ENCODE results near the gene ADAP1. TPM values are rescaled to one million over a fixed set of nuclear protein-coding genes. Genes with fewer than 3 reads are reported as not detected.
A peak's percentile ranks its signal among the peaks of the same experiment; 100 is the strongest.

The ADAP1 gene
- total RNA-seq, 6 experiments from 2014 or later, result 1.4 to 4.2 (median 2.7) TPM

GRCh38 chr7:979886-980571 is 25.5 kb upstream of the ADAP1 start:
- Histone ChIP-seq H3K4me1 (peaks cover 0 to 21% (median 6%) of the 10 kb centered on the region in 4 donors), H3K4me3 (no peak overlapping the region), H3K36me3 (no peaks in the 10 kb centered on the region), H3K27ac (no peak overlapping the region), H3K27me3 (no peaks in the 10 kb centered on the region), H3K9me3 (no peaks in the 10 kb centered on the region)
- no peak for DNase-seq
- WGBS (ENCODE audit: insufficient coverage, low coverage, low lambda C conversion rate, missing lambda C conversion rate), result 66% methylated on average over 8 of the region's 15 CpGs
- ATAC-seq, result no peak
- TF ChIP-seq POLR2A (IDR thresholded peaks at IDR 0.05) (no peak), CTCF (IDR thresholded peaks at IDR 0.05) (no peak)
- intact Hi-C loops (cut with DNase I), result no loop called here

GRCh38 chr7:979151-979550 is 24.7 kb upstream of the ADAP1 start:
- no peak overlapping the region for H3K4me3 ChIP-seq
- intact Hi-C loops (cut with DNase I), result no loop called here
- ATAC-seq (no peak), DNase-seq (no peak)
- H3K9me3 ChIP-seq, result no peaks in the 10 kb centered on the region
- WGBS (ENCODE audit: insufficient coverage, low coverage, low lambda C conversion rate, missing lambda C conversion rate), result 86% methylated on average over 16 of the region's 16 CpGs
- no peaks in the 10 kb centered on the region for H3K27me3 ChIP-seq
- TF ChIP-seq CTCF (IDR thresholded peaks at IDR 0.05) (no peak), POLR2A (IDR thresholded peaks at IDR 0.05) (no peak)
- H3K4me1 ChIP-seq, result peaks cover 0 to 24% (median 6%) of the 10 kb centered on the region in 4 donors
- no peaks in the 10 kb centered on the region for H3K36me3 ChIP-seq
- no peak overlapping the region for H3K27ac ChIP-seq

GRCh38 chr7:978416-979091 is 24.1 kb upstream of the ADAP1 start:
- Histone ChIP-seq H3K4me3 (no peak overlapping the region), H3K27ac (peak overlapping the region in 1 of 3 donors; percentile 60), H3K27me3 (no peaks in the 10 kb centered on the region), H3K36me3 (no peaks in the 10 kb centered on the region), H3K9me3 (no peaks in the 10 kb centered on the region), H3K4me1 (peaks cover 0 to 30% (median 8%) of the 10 kb centered on the region in 4 donors)
- ATAC-seq, result no peak
- intact Hi-C loops (cut with DNase I), result no loop called here
- no peak for DNase-seq
- WGBS (ENCODE audit: insufficient coverage, low coverage, low lambda C conversion rate, missing lambda C conversion rate), result 91% methylated on average over 4 of the region's 24 CpGs
- no peak for TF ChIP-seq CTCF (IDR thresholded peaks at IDR 0.05)
- TF ChIP-seq POLR2A (IDR thresholded peaks at IDR 0.05), result no peak

- TF ChIP-seq POLR2A (IDR thresholded peaks at IDR 0.05), result no peak
- TF ChIP-seq CTCF (IDR thresholded peaks at IDR 0.05), result no peak
- DNase-seq (no peak), ATAC-seq (no peak)
- 57% methylated on average over 7 of the region's 7 CpGs for WGBS (ENCODE audit: insufficient coverage, low coverage, low lambda C conversion rate, missing lambda C conversion rate)
- Histone ChIP-seq H3K4me3 (no peak overlapping the region), H3K27me3 (no peaks in the 10 kb centered on the region), H3K4me1 (peaks cover 0 to 35% (median 10%) of the 10 kb centered on the region in 4 donors), H3K27ac (peak overlapping the region in 2 of 3 donors; percentile 60 to 73), H3K9me3 (no peaks in the 10 kb centered on the region), H3K36me3 (peaks cover 0 to 3% (median 0%) of the 10 kb centered on the region in 4 donors)
- intact Hi-C loops (cut with DNase I), result no loop called here
Observed at GRCh38 chr7:978049-978346, 23.5 kb upstream of the ADAP1 start.
